Iris pigment epithelial cell (primary cell): ENCODE data around the gene C17orf113.
"Not testable (repeated sequence)": the region's sequence is repeated elsewhere in the genome, so short reads cannot be mapped to it uniquely, and the experiment has no call there.

Experiments
- DNase-seq: peaks from one replicate; pipeline ENCODE4 v3.0.0-alpha.2; 2011; ENCODE audit warnings: low read depth

Gene C17orf113

GRCh38 chr17:42041619-42042018, 8.8 kb downstream of the C17orf113 start:
- DNase-seq = no peak

GRCh38 chr17:42040818-42041217, 9.6 kb downstream of the C17orf113 start:
- DNase-seq = no peak

DNA sequence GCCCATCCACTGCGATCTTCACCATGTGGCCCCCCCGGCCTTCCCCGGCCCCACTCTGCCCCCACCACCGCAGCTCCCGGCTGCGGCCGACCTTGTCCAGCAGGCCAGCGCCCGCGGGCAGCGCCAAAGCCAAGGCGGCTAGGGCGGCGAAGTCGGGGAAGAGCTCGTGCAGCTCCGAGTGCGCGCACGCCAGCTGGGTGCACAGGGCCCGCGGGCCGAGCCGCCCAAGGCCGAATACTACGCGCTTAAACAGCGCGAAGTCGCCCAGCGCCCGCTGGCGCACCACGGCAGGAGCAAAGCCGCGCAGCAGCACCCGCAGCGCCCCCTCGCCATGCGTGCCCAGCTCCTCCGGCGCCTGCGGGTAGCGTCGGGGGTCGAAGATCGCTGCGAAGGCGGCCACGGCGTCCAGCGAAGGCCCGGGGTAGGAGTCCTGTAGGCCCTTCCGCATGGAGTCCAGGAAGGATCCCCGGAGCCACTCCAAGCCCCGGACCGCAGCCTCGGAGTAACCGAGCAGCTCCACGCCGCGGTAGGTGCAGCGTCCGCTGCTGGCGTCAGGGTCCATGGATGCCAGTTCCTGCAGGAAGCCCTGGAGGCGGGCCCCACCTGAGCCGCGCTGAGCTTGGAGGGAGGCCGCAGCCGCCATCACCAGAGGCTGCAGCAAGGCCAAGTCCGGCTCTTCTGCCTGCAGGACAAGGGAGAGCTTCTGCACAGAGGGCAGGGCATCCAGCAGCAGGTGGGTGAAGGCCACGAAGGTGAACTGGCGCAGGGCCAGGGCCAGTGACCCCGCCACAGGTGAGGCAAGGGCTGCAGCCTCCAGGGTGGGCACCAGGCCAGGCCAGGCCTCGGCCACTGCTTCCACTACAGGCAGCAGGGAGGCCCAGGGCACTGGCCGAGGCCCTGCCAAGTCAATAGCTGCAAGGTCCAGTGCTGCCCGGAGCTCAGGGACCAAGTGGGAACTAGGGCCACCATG, 10.3 kb downstream of the C17orf113 start:
- DNase-seq = no peak

GRCh38 chr17:42038221-42038973, 12.0 kb downstream of the C17orf113 start:
- DNase-seq = no peak

GRCh38 chr17:42034059-42034458, 16.3 kb downstream of the C17orf113 start:
- no peak for DNase-seq

DNA sequence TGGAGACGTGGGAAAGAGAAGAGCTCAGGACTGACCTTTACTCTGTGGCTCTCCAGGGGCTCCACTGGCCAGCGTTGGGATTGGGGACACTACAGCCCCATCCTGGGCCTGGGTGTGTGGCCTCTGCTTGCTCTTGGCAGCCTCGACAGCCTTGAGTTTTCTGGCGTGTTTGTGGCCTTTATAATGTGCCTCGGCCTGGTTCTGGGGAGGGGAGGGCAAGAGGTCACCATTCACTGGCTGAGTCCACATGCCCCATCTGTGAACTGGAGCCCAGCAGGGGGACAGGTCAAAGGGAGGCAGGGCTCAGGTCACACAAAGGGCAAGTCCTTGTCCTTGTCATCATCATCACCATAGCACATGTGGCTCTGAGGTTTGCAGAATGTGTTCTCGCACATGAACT, 18.8 kb downstream of the C17orf113 start:
- no peak for DNase-seq

DNA sequence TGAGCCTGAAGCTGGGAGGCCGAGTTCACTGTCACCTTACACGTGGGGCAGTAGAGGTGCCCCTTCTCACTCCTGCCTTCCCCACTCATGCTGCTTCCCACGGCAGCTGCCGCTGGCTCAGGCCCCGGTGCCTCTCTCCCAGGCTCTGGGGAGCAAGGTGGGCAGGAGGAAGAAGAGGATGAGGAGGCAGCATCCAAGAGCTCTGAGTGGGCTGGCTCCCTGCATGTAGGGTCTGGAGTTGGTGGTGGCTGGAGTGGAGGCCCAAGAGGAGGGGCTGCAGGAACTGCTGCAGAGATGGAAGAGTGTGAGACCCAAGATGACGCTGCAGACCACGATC, 21.6 kb downstream of the C17orf113 start:
- no peak for DNase-seq

DNA sequence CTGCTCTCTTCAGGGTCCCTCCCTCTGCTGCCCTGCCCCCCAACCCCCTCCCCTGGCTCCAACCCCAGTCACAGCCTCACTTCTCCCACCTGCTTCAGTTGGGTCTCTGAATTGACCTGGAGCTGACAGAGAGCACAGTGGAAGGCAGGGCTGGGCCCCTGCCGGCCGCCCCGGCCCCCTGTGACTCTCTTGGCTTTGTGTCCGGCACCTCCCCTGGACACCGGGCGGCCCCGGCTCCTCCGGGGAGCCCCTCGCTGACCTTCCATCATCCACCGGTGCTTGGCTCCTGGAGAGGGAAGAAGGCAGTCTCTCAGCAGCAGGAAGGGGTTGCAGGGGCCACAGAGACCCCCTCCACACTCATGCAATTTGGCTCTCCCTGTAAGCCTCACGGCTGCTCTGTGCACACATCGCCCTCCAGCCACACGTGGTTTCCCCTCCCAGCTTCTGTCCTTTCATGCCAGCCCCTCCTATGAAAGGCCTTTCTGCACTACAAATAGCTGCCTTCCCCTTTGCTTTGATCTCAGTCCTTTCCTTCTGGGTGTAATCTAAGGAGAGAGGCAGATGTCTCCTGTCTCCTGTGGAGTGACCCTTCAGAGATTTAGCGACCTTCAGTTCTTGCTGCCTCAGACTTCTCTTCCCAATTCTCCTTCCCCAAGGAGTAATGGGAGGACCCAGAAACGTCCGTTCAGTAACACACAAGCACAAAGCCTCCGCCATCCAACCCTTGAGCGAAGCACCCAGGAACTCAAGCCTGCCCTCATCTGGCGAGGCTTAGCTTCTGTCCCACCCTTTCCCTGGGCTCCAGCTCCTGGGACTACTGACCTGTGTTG, 22.2 kb downstream of the C17orf113 start:
- no peak for DNase-seq

DNA sequence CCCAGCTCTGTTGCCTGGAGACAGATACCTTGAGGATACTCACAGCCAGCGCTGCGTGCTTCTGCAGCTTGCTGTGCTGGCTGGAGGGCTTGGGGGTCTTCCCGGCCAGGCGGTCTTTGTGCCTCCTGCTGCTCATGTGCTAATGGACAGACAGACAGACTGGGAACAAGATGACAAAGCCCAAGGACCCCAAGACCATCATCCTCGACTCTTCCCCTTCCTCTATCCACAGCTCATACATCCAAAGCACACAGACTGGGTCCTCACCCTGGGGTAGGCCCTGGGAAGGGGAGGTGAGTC, 22.9 kb downstream of the C17orf113 start:
- DNase-seq = no peak

DNA sequence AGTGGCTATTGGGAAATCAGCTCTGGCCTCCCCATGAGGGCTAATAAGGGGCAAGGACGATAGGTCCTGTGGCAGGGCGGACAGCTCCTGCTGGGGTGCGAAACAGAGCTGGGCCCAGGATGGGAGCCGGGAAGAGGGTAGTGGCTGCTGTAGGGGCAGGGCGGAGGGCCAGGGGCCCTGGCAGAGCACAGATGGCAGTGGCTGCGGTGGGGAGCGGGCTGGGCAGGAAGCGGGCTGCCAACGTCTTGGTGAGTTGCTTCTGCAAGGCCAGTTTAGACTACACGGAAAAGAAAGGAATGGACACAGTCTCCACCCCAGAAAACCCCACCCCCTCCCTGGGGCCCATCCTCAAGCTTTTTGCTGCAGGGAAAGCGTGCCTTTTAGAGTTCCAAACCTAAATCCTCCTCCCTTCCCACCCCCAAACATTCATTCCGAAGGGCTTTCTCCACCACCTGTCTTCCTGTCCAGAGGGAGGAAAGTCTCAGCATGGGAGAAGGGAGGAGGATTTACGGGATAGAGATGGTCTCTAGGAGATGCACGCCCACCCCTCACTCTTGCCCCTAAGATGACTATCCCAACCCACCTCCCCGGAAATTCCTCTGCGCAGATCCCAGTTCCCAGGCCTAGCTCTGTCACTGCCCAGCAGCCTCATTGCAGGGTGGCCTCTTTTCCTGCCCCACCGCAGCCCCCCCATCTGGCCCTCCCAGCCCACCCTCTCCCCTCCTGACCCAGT, 23.4 kb downstream of the C17orf113 start:
- DNase-seq = no peak

GRCh38 chr17:42025936-42026335, 24.5 kb downstream of the C17orf113 start:
- DNase-seq = no peak

- no peak for DNase-seq
Observed at GRCh38 chr17:42025191-42025579, 25.2 kb downstream of the C17orf113 start.

DNA sequence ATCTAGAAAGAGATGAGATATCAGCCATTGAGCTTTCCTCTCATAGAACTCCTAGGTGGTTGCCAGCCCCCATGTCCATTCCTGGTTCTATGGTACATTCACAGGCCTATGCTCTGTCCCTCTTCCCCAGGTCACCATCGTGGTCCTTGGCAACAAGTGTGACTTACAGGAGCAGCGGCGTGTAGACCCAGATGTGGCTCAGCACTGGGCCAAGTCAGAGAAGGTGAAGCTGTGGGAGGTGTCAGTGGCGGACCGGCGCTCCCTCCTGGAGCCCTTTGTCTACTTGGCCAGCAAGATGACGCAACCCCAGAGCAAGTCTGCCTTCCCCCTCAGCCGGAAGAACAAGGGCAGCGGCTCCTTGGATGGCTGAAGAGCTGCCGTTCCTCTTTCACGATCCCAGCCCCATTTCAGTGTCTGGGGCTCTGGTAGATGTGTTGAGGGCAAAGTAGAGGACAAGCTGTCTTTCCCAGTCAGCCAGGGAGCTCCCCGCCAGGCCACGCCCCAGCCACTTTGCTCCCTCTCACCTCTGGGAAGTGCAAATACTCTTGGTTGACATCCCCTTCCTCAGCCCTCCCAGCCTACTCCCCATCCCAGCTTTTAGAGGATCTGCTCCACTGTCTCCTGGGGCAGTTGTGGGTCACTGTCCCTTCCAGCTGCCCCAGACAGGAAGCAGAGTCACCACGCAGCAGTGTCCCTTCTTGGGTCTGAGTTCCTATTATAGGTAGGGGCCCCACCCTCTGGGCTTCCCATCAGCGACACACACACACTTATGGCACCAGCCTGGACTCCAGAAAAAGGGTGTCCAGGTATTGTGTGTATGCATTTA, 26.7 kb downstream of the C17orf113 start:
- peak; percentile 41 for DNase-seq

DNA sequence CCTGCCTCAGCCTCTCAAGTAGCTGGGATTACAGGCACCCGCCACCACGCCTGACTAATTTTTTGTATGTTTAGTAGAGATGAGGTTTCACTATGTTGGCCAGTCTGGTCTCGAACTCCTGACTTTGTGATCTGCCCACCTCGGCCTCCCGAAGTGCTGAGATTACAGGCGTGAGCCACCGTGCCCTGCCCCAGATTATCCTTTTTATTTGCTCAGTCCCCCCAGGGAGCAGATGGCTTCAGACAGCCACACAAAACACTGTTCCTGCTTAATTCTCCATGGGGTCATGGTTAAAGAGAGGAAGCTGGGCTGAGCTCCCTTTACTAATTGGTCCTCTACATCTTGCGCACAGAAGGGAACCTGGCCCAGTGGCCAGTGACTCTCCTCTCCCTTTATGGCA, 29.6 kb downstream of the C17orf113 start:
- DNase-seq = not testable (repeated sequence)

- peak; percentile 94 for DNase-seq
Observed at GRCh38 chr17:42019509-42020404, 30.6 kb downstream of the C17orf113 start, which contains the start of gene NKIRAS2. Gene NKIRAS2, plus strand, starts transcription at chr17:42020090. Its CDS starts 1,488 bp downstream, at chr17:42021578.

- DNase-seq = no peak
Observed at GRCh38 chr17:42018988-42019387, 31.4 kb downstream of the C17orf113 start.

DNA sequence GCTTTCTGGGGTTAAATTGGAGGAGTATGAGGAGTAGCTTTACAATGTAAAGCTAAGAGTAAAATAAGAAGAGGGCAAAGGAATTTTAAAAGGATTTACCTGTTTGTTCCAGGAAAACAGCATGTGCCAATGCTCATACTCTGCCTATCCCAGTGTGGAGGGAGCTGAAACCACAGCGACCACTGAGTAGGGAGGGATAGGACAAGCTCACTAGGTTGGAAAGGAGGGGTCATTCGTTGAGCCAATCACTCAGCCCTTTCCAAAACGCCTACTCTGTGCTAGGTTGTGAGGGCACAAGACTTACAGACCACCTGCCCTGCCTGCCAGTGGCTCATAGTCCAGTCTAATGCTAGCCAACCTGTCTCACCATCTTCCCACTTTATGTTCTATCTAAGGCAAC, 32.1 kb downstream of the C17orf113 start:
- DNase-seq = no peak

GRCh38 chr17:42017866-42018200, 32.6 kb downstream of the C17orf113 start:
- no peak for DNase-seq

DNA sequence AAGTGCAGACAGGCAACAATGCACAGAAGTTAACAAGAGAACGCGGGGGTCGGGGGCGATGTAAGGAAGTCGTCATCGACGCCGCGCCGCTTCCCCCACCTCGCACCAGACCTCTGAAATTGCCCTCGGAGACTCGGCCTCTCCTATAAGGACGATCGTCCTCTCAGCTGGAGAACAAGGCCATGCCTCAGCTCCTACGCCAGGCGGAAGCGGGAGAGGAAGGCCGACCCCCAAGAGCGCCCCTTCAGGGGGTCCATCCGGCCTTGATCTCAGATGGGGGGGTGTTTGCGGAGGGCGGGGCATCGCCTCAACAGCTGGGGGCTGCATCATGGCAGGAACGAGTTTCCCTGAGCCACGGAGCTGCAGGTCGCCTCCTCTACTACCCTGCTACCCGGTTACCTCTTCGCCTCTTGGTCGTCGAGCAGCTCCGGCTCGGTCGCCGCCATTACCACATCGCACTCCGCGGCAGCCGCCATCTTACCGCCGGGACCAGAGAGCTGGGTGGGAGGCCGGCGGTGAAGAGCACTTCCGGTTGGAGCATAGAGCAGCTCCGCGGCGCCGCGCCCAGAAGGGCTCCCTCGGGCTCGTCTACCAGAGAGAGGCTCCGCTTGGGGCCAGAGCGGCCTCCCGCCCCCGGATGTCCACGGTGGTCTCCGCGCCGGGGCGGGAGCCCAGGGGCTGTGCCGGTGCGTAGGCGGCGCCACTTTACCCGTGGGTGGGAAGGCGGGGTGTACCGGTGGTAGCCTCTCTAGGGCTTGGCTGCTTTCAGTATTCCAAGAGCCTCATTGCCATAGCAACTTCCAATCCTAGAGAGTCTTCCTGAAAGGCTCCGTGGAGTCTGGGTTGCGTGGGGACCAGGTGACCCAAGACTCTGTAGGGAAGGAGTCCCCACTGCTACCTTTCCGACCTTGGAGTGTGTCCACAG, 33.2 kb downstream of the C17orf113 start, which contains the start of gene DNAJC7:
Gene DNAJC7 (minus strand): TSS at position 499 of the 925 bp plus-strand sequence. CDS start 23 bp downstream, at position 476.
- DNase-seq = peak; percentile 92
